ENCODE results near the gene FHIT. TPM values are rescaled to one million over a fixed set of nuclear protein-coding genes. Genes with fewer than 3 reads are reported as not detected.

FHIT gene
- total RNA-seq, 2 experiments from 2014 or later, result 6.5 to 9.0 TPM

DNA sequence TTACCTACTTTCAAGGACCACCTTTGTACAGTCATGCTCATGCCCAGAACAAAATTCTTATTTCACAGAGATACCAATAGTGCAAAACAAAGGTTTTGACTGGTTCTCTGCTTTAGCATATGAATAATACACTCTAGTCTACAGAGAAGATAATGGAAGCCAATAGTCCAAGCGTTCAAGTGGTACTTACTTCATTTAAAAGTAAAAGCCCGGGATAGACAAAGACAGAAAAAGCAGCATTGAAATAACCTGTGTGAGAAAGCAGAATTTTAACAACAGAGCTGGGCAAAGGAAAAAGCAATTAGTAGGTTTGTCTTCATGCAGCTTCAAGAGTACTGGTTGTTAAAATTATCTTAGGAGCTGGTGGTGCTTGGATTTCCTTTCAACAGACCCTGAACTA is 848.3 kb downstream of the FHIT start:
- Mint-ChIP-seq H3K36me3 (no peaks in the 10 kb centered on the region), H3K27me3 (no peaks in the 10 kb centered on the region), H3K4me1 (peaks cover 3% of the 10 kb centered on the region), H3K4me3 (no peak overlapping the region), H3K27ac (no peak overlapping the region), H3K9me3 (ENCODE audit: low read depth) (no peaks in the 10 kb centered on the region)
- CTCF ChIA-PET, result no interaction called here
- ATAC-seq, result no peak
- DNase-seq, result no peak

GRCh38 chr3:60399861-60400845 is 851.1 kb downstream of the FHIT start:
- H3K27me3 Mint-ChIP-seq, result no peaks in the 10 kb centered on the region
- ATAC-seq (no peak), DNase-seq (no peak)
- H3K27ac Mint-ChIP-seq, result no peak overlapping the region
- no peaks in the 10 kb centered on the region for H3K36me3 Mint-ChIP-seq
- no peak overlapping the region for H3K4me3 Mint-ChIP-seq
- H3K9me3 Mint-ChIP-seq (ENCODE audit: low read depth), result no peaks in the 10 kb centered on the region
- CTCF ChIA-PET, result no interaction called here
- peaks cover 3% of the 10 kb centered on the region for H3K4me1 Mint-ChIP-seq

- H3K36me3 Mint-ChIP-seq, result no peaks in the 10 kb centered on the region
- no peaks in the 10 kb centered on the region for H3K27me3 Mint-ChIP-seq
- ATAC-seq (no peak), DNase-seq (no peak)
- CTCF ChIA-PET, result no interaction called here
- peaks cover 3% of the 10 kb centered on the region for H3K4me1 Mint-ChIP-seq
- H3K4me3 Mint-ChIP-seq, result no peak overlapping the region
- no peaks in the 10 kb centered on the region for H3K9me3 Mint-ChIP-seq (ENCODE audit: low read depth)
- no peak overlapping the region for H3K27ac Mint-ChIP-seq
Measured at GRCh38 chr3:60399292-60399691, 852.0 kb downstream of the FHIT start.

DNA sequence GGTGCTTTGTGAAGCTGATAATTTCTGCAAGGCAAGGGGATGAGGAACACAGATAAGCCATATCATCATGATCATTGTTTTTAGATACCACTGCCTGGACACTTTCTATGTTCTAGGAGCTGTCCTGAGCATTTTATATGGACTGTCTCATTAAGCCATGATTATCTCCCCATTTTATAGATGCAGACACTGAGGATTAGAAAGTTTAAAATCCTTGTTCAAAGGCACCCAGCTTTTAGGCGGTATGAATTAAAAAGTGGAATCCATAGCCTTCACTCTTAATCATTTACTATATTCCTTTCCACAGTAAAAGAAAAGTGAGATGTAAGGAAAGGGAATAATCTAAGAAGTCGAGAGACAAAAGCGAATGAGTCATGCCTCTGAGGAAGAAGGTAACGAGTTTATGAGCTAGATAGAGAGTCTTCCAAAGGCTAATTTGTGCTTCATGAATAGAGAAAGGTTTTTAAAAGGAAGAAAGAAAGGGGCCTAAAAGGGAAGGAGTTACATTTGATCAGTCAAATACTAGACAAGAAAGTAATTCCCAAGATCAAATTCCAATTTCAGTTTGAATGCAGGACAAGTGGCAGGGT is 856.0 kb downstream of the FHIT start:
- no peak overlapping the region for H3K27ac Mint-ChIP-seq
- DNase-seq (no peak), ATAC-seq (no peak)
- no peaks in the 10 kb centered on the region for H3K9me3 Mint-ChIP-seq (ENCODE audit: low read depth)
- no peaks in the 10 kb centered on the region for H3K27me3 Mint-ChIP-seq
- peaks cover 1% of the 10 kb centered on the region for H3K4me1 Mint-ChIP-seq
- no peak overlapping the region for H3K4me3 Mint-ChIP-seq
- CTCF ChIA-PET, result no interaction called here
- H3K36me3 Mint-ChIP-seq, result no peaks in the 10 kb centered on the region

DNA sequence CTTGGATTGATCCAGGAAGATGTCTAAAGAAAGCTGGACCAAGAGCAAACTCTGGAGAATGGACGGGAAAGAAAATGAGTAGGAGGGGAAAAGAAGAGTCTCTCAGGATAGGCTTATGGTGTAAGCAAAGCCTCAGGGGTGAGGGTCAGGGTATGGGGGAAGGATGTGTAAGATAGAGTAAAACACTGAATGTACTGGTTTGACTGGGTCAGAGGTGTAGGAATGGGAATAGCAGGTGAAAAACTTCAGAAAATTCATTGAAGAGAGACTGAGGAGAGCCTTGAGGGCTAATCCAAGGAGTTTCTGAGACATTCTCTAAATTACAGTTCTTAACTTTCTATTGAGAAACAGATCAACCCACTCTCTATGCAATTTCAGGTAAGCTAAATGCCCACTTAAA is 857.3 kb downstream of the FHIT start:
- H3K9me3 Mint-ChIP-seq (ENCODE audit: low read depth), result no peaks in the 10 kb centered on the region
- H3K36me3 Mint-ChIP-seq, result no peaks in the 10 kb centered on the region
- H3K4me1 Mint-ChIP-seq, result no peaks in the 10 kb centered on the region
- DNase-seq, result no peak
- ATAC-seq, result no peak
- CTCF ChIA-PET, result no interaction called here
- no peak overlapping the region for H3K27ac Mint-ChIP-seq
- H3K27me3 Mint-ChIP-seq, result no peaks in the 10 kb centered on the region
- no peak overlapping the region for H3K4me3 Mint-ChIP-seq

GRCh38 chr3:60392501-60392900 is 858.8 kb downstream of the FHIT start:
- Mint-ChIP-seq H3K9me3 (ENCODE audit: low read depth) (no peaks in the 10 kb centered on the region), H3K36me3 (no peaks in the 10 kb centered on the region), H3K4me1 (no peaks in the 10 kb centered on the region), H3K4me3 (no peak overlapping the region), H3K27ac (no peak overlapping the region), H3K27me3 (no peaks in the 10 kb centered on the region)
- ATAC-seq (no peak), DNase-seq (no peak)
- CTCF ChIA-PET, result no interaction called here

GRCh38 chr3:60391292-60391691 is 860.0 kb downstream of the FHIT start:
- no peaks in the 10 kb centered on the region for H3K27me3 Mint-ChIP-seq
- no peaks in the 10 kb centered on the region for H3K4me1 Mint-ChIP-seq
- CTCF ChIA-PET, result no interaction called here
- DNase-seq, result no peak
- no peaks in the 10 kb centered on the region for H3K36me3 Mint-ChIP-seq
- H3K4me3 Mint-ChIP-seq, result no peak overlapping the region
- no peak for ATAC-seq
- H3K9me3 Mint-ChIP-seq (ENCODE audit: low read depth), result no peaks in the 10 kb centered on the region
- no peak overlapping the region for H3K27ac Mint-ChIP-seq

DNA sequence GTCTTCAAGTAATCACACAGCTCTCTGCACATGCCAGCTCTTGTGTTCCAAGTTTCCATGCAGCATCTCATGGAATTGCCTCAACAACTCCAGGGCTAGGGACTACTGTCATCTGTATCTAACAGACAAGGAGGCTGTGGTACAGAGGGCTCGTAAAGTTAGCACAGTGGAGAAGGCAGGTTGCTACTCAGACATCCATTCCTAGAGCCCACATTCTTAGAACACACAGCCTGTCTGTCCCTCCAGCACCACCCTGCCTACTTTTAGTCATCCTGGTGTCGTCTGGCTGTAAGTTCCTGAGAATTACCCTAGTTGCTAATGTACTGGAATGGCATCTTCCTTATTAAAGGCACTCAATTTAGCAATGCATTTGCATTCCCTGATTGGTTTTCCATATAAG is 862.5 kb downstream of the FHIT start:
- CTCF ChIA-PET, result no interaction called here
- no peak overlapping the region for H3K4me3 Mint-ChIP-seq
- ATAC-seq, result no peak
- H3K36me3 Mint-ChIP-seq, result no peaks in the 10 kb centered on the region
- H3K9me3 Mint-ChIP-seq (ENCODE audit: low read depth), result no peaks in the 10 kb centered on the region
- no peak for DNase-seq
- H3K27me3 Mint-ChIP-seq, result no peaks in the 10 kb centered on the region
- H3K27ac Mint-ChIP-seq, result no peak overlapping the region
- no peaks in the 10 kb centered on the region for H3K4me1 Mint-ChIP-seq

GRCh38 chr3:60386306-60386705 is 864.9 kb downstream of the FHIT start:
- Mint-ChIP-seq H3K36me3 (no peaks in the 10 kb centered on the region), H3K27me3 (no peaks in the 10 kb centered on the region), H3K4me1 (no peaks in the 10 kb centered on the region), H3K27ac (no peak overlapping the region), H3K4me3 (no peak overlapping the region), H3K9me3 (ENCODE audit: low read depth) (no peaks in the 10 kb centered on the region)
- ATAC-seq, result no peak
- DNase-seq, result no peak
- CTCF ChIA-PET, result no interaction called here

GRCh38 chr3:60384341-60384740 is 866.9 kb downstream of the FHIT start:
- Mint-ChIP-seq H3K9me3 (ENCODE audit: low read depth) (no peaks in the 10 kb centered on the region), H3K4me3 (no peak overlapping the region), H3K4me1 (no peaks in the 10 kb centered on the region), H3K36me3 (no peaks in the 10 kb centered on the region), H3K27ac (no peak overlapping the region), H3K27me3 (no peaks in the 10 kb centered on the region)
- no peak for ATAC-seq
- no peak for DNase-seq
- CTCF ChIA-PET, result no interaction called here

GRCh38 chr3:60383345-60383744 is 867.9 kb downstream of the FHIT start:
- H3K36me3 Mint-ChIP-seq, result no peaks in the 10 kb centered on the region
- no peaks in the 10 kb centered on the region for H3K27me3 Mint-ChIP-seq
- no peak for DNase-seq
- H3K4me1 Mint-ChIP-seq, result no peaks in the 10 kb centered on the region
- CTCF ChIA-PET, result no interaction called here
- no peak overlapping the region for H3K4me3 Mint-ChIP-seq
- H3K27ac Mint-ChIP-seq, result no peak overlapping the region
- ATAC-seq, result no peak
- no peaks in the 10 kb centered on the region for H3K9me3 Mint-ChIP-seq (ENCODE audit: low read depth)

- Mint-ChIP-seq H3K36me3 (peaks cover 4% of the 10 kb centered on the region), H3K9me3 (ENCODE audit: low read depth) (no peaks in the 10 kb centered on the region), H3K27me3 (no peaks in the 10 kb centered on the region), H3K4me1 (peaks cover 17% of the 10 kb centered on the region), H3K27ac (no peak overlapping the region), H3K4me3 (no peak overlapping the region)
- DNase-seq (no peak), ATAC-seq (no peak)
- CTCF ChIA-PET, result no interaction called here
Measured at GRCh38 chr3:60366486-60366885, 884.8 kb downstream of the FHIT start.

GRCh38 chr3:60365360-60365759 is 885.9 kb downstream of the FHIT start:
- no peaks in the 10 kb centered on the region for H3K9me3 Mint-ChIP-seq (ENCODE audit: low read depth)

DNA sequence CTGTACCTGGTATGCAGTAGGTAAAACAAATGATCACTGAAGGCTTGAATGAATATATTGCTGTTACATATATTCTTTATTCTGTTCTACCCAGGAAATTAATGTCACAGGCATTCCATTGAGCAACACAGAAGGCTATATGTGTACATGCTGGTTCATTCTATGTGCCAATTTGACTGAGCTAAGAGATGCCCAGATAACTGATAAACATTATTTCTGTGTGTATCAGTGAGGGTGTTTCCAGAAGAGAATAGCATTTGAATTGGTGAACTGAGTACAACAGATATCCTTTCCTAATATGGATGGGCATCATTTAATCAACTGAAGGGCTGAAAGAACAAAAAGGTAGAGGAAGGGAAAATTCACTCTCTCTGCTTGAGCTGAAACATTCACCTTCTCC is 886.8 kb downstream of the FHIT start:
- ATAC-seq, result no peak
- no peak overlapping the region for H3K4me3 Mint-ChIP-seq
- DNase-seq, result no peak
- H3K9me3 Mint-ChIP-seq (ENCODE audit: low read depth), result no peaks in the 10 kb centered on the region
- peaks cover 4% of the 10 kb centered on the region for H3K36me3 Mint-ChIP-seq
- H3K27ac Mint-ChIP-seq, result no peak overlapping the region
- peaks cover 17% of the 10 kb centered on the region for H3K4me1 Mint-ChIP-seq
- H3K27me3 Mint-ChIP-seq, result no peaks in the 10 kb centered on the region
- CTCF ChIA-PET, result no interaction called here

More at GRCh38 chr3:60365360-60365759, 885.9 kb downstream of the FHIT start:
- ATAC-seq, result peak; percentile 33
- no peak overlapping the region for H3K27ac Mint-ChIP-seq
- CTCF ChIA-PET, result no interaction called here
- no peaks in the 10 kb centered on the region for H3K27me3 Mint-ChIP-seq
- no peak for DNase-seq
- H3K4me1 Mint-ChIP-seq, result peaks cover 17% of the 10 kb centered on the region
- no peak overlapping the region for H3K4me3 Mint-ChIP-seq
- H3K36me3 Mint-ChIP-seq, result peaks cover 4% of the 10 kb centered on the region
